Panc1 (cell line): ENCODE results near the gene THBS2.

ENCODE experiments used
- POLR2AphosphoS5 ChIP-seq: IDR thresholded peaks from 2 replicates; pipeline ENCODE4 v1.6.1; 2012; ENCODE audit warnings: mild to moderate bottlenecking, low read depth, low read length, moderate library complexity
- SIN3A ChIP-seq: IDR thresholded peaks from 2 replicates; pipeline ENCODE4 v1.6.1; 2012; ENCODE audit warnings: low read depth, mild to moderate bottlenecking, low read length, moderate library complexity, borderline replicate concordance; ENCODE audit not compliant: insufficient read depth
- TF ChIP-seq, protein P1 (sequence below): fragments of 450-650 bp; IDR thresholded peaks from 2 replicates; pipeline ENCODE4 v1.5.1; 2017; ENCODE audit warnings: mild to moderate bottlenecking
- TF ChIP-seq, protein P2 (sequence below), 2 experiments: IDR thresholded peaks; 2 replicates each; pipeline ENCODE4 v1.6.1; 2011 to 2012; ENCODE audit warnings: low read depth in 2 of 2, control low read depth in 1 of 2, low read length in 1 of 2, mild to moderate bottlenecking in 1 of 2, moderate library complexity in 1 of 2; ENCODE audit not compliant: insufficient read depth in 1 of 2

DNA sequence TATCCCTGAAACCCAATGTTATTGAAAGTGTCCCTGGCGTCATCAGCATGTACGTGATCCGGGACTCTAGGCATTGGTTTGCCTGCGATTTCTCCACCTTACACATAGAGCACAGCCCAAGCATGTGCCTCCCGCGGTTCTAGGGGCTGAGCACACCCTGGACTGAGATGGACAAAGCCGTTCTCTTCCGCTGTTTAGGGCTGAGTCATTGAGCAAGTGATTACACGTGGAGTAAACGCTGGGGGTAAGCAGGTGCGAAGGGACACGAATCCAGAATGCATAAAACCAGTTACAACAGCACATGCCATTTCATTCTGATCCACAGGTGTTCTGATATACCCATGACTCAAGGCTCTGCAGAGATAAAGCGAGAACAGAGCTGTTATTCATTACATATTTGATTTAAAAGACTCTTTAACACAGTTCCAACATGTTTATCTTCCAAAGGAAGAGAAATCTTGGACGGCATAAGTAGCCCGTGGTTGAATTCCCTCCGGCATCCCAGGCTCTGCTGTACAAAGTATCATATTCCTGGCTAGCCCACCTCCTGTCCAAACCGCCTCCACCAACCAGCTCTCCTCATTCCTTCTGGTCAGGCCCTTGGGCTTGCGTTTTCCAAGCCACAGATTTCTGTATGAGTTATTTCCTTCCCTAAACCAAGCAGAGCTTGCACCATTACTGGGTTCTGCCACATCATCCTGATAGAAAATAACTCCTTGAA is 36.1 kb upstream of the THBS2 start:
- TF ChIP-seq, protein P1, sequence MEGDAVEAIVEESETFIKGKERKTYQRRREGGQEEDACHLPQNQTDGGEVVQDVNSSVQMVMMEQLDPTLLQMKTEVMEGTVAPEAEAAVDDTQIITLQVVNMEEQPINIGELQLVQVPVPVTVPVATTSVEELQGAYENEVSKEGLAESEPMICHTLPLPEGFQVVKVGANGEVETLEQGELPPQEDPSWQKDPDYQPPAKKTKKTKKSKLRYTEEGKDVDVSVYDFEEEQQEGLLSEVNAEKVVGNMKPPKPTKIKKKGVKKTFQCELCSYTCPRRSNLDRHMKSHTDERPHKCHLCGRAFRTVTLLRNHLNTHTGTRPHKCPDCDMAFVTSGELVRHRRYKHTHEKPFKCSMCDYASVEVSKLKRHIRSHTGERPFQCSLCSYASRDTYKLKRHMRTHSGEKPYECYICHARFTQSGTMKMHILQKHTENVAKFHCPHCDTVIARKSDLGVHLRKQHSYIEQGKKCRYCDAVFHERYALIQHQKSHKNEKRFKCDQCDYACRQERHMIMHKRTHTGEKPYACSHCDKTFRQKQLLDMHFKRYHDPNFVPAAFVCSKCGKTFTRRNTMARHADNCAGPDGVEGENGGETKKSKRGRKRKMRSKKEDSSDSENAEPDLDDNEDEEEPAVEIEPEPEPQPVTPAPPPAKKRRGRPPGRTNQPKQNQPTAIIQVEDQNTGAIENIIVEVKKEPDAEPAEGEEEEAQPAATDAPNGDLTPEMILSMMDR, result no peak
- TF ChIP-seq POLR2AphosphoS5 (no peak), SIN3A (no peak)
- TF ChIP-seq, protein P2, sequence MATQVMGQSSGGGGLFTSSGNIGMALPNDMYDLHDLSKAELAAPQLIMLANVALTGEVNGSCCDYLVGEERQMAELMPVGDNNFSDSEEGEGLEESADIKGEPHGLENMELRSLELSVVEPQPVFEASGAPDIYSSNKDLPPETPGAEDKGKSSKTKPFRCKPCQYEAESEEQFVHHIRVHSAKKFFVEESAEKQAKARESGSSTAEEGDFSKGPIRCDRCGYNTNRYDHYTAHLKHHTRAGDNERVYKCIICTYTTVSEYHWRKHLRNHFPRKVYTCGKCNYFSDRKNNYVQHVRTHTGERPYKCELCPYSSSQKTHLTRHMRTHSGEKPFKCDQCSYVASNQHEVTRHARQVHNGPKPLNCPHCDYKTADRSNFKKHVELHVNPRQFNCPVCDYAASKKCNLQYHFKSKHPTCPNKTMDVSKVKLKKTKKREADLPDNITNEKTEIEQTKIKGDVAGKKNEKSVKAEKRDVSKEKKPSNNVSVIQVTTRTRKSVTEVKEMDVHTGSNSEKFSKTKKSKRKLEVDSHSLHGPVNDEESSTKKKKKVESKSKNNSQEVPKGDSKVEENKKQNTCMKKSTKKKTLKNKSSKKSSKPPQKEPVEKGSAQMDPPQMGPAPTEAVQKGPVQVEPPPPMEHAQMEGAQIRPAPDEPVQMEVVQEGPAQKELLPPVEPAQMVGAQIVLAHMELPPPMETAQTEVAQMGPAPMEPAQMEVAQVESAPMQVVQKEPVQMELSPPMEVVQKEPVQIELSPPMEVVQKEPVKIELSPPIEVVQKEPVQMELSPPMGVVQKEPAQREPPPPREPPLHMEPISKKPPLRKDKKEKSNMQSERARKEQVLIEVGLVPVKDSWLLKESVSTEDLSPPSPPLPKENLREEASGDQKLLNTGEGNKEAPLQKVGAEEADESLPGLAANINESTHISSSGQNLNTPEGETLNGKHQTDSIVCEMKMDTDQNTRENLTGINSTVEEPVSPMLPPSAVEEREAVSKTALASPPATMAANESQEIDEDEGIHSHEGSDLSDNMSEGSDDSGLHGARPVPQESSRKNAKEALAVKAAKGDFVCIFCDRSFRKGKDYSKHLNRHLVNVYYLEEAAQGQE (IDR thresholded peaks at IDR 0.05; ENCODE audit: insufficient read depth in 1 of 2, low read depth in 2 of 2, low read length in 1 of 2), result no peak
